Effector CD4-positive, alpha-beta T cell (primary cell): ENCODE results near the gene SUPT6H.

Experiments used
- DNase-seq: peaks from one replicate; pipeline ENCODE4 v3.0.0-alpha.2; 2020

Gene SUPT6H

GRCh38 chr17:28737770-28738679 lies 76.0 kb downstream of the SUPT6H start:
- DNase-seq: no peak

- DNase-seq: peak; percentile 25
Observed at GRCh38 chr17:28738680-28739384, 76.8 kb downstream of the SUPT6H start.

GRCh38 chr17:28740406-28741357 lies 78.7 kb downstream of the SUPT6H start:
- no peak for DNase-seq

- no peak for DNase-seq
Observed at GRCh38 chr17:28741358-28742349, 79.6 kb downstream of the SUPT6H start.

- peak; percentile 65 for DNase-seq
Observed at GRCh38 chr17:28743243-28744103, 81.5 kb downstream of the SUPT6H start, which contains the start of gene TRAF4. TSS of gene TRAF4 (plus strand) at chr17:28744011. CDS start at chr17:28744113, 102 bp downstream.

GRCh38 chr17:28744104-28744971 lies 82.3 kb downstream of the SUPT6H start:
- DNase-seq: peak; percentile 61

GRCh38 chr17:28744972-28745785 lies 83.2 kb downstream of the SUPT6H start:
- DNase-seq: no peak

- no peak for DNase-seq
Observed at GRCh38 chr17:28745786-28746411, 83.9 kb downstream of the SUPT6H start.

GRCh38 chr17:28746611-28747050 lies 84.6 kb downstream of the SUPT6H start:
- DNase-seq: no peak

- DNase-seq: no peak
Observed at GRCh38 chr17:28747051-28747691, 85.2 kb downstream of the SUPT6H start.

- no peak for DNase-seq
Observed at GRCh38 chr17:28747801-28748750, 86.1 kb downstream of the SUPT6H start.

GRCh38 chr17:28748852-28749515 lies 87.0 kb downstream of the SUPT6H start:
- DNase-seq: no peak

GRCh38 chr17:28749516-28750177 lies 87.6 kb downstream of the SUPT6H start:
- DNase-seq: no peak

GRCh38 chr17:28750178-28751047 lies 88.4 kb downstream of the SUPT6H start:
- peak; percentile 87 for DNase-seq
